NCI-H1930 (cell line): ENCODE measurements around the gene CEP72.

ENCODE experiments used
- DNase-seq, 2 experiments: peaks; one replicate each; lab custom pipeline; 2025; lab: John Stamatoyannopoulos, UW

The CEP72 gene

DNA sequence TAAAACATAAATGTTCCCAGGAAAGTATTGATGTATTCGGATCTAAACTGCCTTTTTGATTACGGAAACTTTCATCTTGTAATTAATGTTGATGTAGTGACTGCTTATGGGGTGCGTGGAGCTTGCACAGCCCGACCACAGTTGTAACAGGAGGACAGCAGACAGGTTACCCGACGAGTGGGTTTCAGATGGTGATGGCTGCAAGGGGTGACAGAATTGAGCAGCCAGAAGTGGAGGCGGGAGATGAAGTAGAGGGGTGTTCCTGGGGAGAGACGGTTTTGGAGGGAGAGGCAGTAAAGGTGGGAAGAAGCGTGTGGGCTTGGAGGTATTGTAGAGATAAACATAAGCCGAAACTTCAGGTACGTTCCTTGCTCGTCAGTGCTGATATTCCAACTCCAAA is 5.8 kb downstream of the CEP72 start:
- DNase-seq: no peak

GRCh38 chr5:618450-618849 is 6.3 kb downstream of the CEP72 start:
- no peak for DNase-seq

DNA sequence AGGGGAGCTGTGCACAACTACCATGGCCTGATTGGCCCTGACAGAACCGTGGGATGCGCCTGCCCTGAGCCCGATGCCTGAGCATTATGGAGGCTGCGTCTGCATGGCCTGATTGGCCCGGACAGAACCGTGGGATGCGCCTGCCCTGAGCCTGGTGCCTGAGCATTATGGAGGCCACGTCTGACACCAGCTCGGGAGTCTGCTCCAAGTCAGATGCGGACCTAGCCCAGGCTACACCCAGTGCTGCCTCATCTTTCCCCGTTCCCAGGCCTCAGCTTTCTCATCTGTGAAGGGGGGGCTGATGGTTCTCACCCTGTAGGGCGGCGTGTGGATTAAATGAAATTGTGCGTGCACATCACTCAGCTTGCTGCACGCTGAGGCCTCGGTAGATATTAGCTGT is 7.3 kb downstream of the CEP72 start:
- DNase-seq: no peak

GRCh38 chr5:620152-620551 is 8.0 kb downstream of the CEP72 start:
- DNase-seq: no peak

DNA sequence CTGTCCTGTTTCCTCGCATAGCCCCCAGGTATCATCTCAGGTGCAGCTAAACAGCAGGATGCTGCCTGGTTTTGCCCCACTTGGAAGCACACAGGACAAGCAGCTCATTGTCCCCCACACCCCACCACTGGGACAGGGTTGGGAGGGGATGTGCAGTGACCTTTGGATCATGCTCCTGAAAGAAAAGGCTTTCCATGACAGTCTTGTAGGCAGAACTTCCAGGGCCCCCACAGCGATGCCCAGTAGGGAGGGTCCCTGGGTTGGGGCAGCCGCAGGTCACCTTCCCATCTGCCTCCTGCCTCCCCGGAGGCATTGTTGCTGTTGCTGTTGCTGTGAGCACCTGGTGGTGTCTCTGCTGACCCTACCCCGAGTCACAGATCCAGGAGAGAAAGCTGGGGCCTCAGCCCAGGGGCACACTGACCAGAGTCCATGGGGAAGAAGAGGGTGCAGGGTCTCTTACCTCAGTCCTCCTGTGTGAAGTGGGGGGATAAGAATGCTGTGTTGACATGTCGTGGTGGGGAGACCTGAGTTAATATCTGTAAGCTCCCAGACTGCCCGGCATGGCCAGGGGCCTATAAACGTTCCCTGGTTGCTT is 8.5 kb downstream of the CEP72 start:
- DNase-seq: no peak

DNA sequence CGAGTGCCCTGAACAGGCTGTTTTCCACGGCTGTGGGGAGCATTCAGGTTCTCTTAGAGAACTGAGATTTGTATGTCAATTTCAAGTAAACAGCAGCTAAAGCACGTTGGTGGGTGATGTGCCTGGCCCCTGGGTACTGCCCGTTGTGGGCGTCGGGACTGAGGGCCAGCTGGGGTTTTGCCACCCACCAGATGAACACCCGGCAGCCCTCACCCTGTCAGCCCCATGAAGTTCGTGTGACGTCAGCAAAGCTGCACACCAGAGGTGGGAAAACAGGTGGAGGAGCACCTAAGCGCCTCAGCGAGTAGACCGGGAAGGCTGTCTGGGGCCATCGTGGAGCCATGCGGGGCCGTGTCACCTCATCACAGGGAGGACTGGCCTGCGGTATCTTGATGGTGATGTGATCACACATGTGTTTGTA is 9.2 kb downstream of the CEP72 start:
- no peak for DNase-seq

- no peak for DNase-seq
Observed at GRCh38 chr5:622359-622758, 10.2 kb downstream of the CEP72 start.

- no peak for DNase-seq
Observed at GRCh38 chr5:622946-623522, 10.9 kb downstream of the CEP72 start.

GRCh38 chr5:623531-623930 is 11.4 kb downstream of the CEP72 start:
- DNase-seq: no peak

DNA sequence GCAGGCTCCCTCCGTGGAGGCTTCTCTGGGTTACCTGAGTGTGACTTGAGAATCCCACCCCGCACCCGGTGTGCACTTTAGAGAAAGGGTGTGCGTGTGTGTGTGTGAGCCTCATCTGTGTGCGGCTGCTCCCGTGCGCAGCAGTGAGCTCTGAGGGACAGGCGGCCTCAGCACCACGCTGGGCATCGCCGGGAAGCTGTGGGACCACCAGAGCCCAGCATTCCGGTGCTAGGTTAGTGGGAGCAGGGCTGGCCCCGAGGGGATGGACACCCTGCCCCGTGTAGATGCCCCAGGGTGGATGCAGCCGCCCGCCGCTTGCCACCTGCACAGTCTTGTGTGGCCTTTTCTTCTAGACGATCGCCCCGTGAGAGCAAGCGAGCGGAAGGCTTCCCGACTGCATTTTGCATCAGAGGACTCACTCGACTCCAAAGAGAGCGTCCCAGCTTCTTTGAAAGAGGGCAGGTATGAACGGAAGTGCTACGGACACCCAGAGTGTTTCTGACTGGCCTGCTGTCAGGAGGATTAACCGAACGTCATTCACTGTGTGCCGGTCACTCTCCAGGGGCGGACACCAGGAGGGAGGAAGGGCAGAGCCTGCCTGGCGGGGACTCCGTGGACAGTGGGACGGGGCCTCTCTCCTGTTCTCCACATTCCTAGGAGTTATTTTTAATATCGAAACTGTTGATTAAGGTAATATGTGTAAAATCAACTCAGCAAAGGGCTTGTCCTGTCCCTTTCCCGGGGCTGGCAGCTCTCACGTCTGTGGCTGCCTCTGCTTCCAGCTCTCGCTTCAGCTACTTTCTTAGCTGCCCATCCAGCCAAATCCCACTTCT is 12.2 kb downstream of the CEP72 start:
- no peak for DNase-seq

- DNase-seq: no peak
Observed at GRCh38 chr5:624951-625230, 12.8 kb downstream of the CEP72 start.

GRCh38 chr5:625516-625915 is 13.4 kb downstream of the CEP72 start:
- DNase-seq: no peak

- no peak for DNase-seq
Observed at GRCh38 chr5:626850-627249, 14.7 kb downstream of the CEP72 start.

DNA sequence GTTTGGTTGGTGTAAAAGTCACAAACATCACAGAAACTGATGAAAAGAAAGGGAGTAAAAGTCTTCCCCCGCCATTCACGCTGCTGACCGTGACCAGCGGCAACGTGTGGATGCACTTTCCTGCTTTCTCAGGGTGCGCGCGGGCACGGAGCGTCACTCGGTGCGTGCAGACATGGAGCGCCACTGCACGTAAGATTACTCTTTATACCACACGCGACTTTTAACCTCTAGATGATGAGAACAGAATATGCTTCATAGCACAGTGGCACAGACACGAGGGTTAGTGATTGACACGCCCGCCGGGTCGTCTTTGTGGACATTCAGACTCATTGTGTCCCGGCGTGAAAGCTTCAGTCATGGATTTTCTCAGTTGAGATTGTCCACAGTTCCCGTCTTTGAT is 15.7 kb downstream of the CEP72 start:
- DNase-seq: no peak

GRCh38 chr5:628351-629205 is 16.4 kb downstream of the CEP72 start:
- peak in 1 of 2 experiments; percentile 46 for DNase-seq

DNA sequence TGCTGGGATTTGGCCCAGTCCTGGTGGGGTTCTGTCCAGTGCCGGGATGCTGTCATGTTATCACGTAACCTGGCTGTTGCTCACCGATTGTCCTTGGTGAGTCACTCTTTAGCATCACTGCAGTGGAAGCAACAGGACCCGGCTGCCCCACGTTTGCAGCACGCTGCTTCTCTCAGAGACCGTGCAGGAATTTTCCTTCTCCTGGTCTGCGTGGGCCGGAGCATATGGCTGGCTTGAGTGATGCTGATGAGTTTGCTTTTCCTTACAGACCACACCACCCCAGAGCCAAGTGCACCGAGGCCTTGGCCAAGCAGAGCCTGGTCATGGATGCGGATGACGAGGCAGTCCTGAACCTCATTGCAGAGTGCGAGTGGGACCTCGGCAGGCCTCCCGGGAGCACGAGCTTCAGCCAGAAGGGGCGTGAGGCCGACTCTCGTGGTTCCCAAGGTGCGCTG is 21.4 kb downstream of the CEP72 start:
- no peak for DNase-seq

DNA sequence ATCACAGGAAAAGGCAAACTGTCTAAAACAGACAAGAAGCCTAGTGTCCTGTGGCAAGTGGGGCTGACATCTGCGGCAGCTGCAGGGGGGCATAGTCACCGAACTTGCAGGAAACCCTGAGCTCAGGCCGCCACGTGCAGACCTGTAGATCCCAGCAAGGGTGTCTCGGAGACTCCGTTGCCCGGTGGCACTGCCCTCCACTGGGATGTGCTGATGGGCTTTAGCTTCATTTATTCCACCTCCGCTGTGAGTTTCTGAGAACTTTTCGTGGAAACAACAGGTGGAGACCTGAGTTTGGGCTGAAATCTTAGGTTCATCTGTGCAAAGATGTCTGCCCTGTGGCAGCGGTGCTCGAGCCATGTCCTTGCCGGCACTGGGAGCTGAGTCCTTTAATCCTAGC is 22.1 kb downstream of the CEP72 start:
- DNase-seq: no peak

- DNase-seq: no peak
Observed at GRCh38 chr5:635306-636055, 23.3 kb downstream of the CEP72 start.

DNA sequence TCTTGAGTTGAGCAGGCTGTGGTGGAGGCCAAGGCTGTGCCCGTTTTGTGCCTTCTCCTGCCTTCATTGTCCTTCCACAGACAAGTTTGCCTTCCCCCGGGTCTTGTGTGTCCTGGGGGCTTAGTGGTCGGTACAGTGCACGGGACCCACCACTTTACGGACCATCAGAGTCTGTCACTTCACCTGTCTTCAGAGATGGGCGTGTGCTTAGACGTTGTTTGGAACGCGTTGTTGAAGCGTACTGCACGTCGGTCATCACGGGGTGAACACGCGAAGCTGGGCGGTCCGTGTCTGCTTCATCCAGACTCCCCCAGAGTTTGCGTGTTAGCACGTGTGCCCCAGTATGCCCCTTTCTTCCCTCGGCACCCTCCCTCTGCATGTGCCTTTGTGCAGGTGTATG is 24.8 kb downstream of the CEP72 start:
- DNase-seq: no peak

DNA sequence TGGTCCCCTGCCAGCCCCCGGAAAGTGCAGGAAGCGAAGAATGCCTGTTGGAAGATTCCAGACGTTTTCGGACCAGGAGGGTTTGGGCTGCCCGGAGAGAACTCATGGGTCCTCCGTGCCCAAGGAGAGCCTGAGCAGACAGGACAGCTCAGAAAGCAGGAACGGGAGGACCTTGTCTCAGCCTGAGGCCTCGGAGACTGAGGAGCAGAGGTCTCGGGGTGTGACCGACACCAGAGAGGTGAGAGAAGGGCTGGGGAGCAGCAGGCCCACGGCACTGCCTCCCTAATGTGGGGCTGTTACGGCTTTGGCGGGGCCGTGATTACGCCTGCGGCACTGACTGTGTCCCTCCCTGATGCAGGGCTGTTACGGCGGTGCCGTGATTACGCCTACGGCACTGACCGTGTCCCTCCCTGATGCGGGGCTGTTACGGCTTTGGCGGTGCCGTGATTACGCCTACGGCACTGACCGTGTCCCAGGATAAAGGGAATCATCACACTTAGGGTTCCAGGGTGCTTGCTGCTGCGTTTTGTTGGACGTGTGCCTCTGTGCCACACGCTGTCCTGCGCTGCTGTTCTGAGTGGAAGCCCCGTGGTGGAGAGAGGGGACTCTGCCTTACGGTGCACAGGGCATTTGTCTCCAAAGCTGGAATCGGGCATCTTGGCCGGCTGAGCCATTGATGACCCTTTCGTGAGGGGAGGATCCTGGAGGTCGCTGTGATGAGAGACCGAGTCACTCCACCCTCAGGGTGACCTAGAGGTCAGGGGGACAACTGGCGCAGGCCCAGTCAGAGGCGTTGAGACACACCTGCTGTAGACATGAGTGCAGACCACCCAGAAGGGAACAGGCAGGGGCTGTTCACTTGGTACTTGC is 25.7 kb downstream of the CEP72 start:
- no peak for DNase-seq
